MM.1S (cell line): ENCODE data around the gene MYZAP.

Experiments used
- DNase-seq: peaks from one replicate; pipeline ENCODE4 v3.0.0-alpha.2; 2015
- H2AFZ ChIP-seq: fragments of 300-600 bp; sonication (generic); 2 replicates; pipeline ENCODE4 v1.6.0; 2016; ENCODE audit warnings: antibody characterized with exemption, low read length
- H3F3A ChIP-seq: fragments of 300-600 bp; sonication (generic); 2 replicates; pipeline ENCODE4 v1.6.1; 2016; ENCODE audit warnings: mild to moderate bottlenecking, antibody characterized with exemption, low read length, moderate library complexity, mixed read lengths; ENCODE audit not compliant: insufficient read depth
- H3K27ac ChIP-seq: fragments of 300-600 bp; sonication (generic); 2 replicates; pipeline ENCODE4 v1.5.1; 2016; ENCODE audit warnings: mild to moderate bottlenecking, low read length
- H3K27me3 ChIP-seq: fragments of 300-600 bp; sonication (generic); replicated peaks from 2 replicates; pipeline ENCODE4 v1.6.0; 2016; ENCODE audit warnings: low read length; ENCODE audit not compliant: insufficient read depth
- H3K36me3 ChIP-seq: fragments of 300-600 bp; sonication (generic); replicated peaks from 2 replicates; pipeline ENCODE4 v1.6.1; 2016; ENCODE audit warnings: mild to moderate bottlenecking, low read length, mixed read lengths; ENCODE audit not compliant: insufficient read depth
- H3K4me1 ChIP-seq: fragments of 300-600 bp; sonication (generic); 2 replicates; pipeline ENCODE4 v1.6.1; 2016; ENCODE audit warnings: low read length, mixed read lengths
- H3K4me2 ChIP-seq: fragments of 300-600 bp; sonication (generic); 2 replicates; pipeline ENCODE4 v1.6.0; 2016; ENCODE audit warnings: low read depth, low read length
- H3K4me3 ChIP-seq: fragments of 300-600 bp; sonication (generic); 2 replicates; pipeline ENCODE4 v1.5.1; 2016; ENCODE audit warnings: low read length, mixed read lengths
- H3K79me2 ChIP-seq: fragments of 300-600 bp; sonication (generic); 2 replicates; pipeline ENCODE4 v1.6.1; 2016; ENCODE audit warnings: mixed run types, low read length, mixed read lengths
- H3K9ac ChIP-seq: fragments of 300-600 bp; sonication (generic); 2 replicates; pipeline ENCODE4 v1.6.1; 2016; ENCODE audit warnings: low read length, mixed read lengths
- H3K9me2 ChIP-seq: fragments of 300-600 bp; sonication (generic); replicated peaks from 2 replicates; pipeline ENCODE4 v1.6.1; 2016; ENCODE audit warnings: mild to moderate bottlenecking, low read length, mixed read lengths; ENCODE audit not compliant: insufficient read depth
- H3K9me3 ChIP-seq: fragments of 300-600 bp; sonication (generic); replicated peaks from 2 replicates; pipeline ENCODE4 v1.6.1; 2016; ENCODE audit warnings: mild to moderate bottlenecking, low read length, mixed read lengths; ENCODE audit not compliant: insufficient read depth
- H4K20me1 ChIP-seq: fragments of 300-600 bp; sonication (generic); 2 replicates; pipeline ENCODE4 v1.6.1; 2016; ENCODE audit warnings: mild to moderate bottlenecking, low read length, moderate library complexity, mixed read lengths; ENCODE audit not compliant: insufficient read depth
- CTCF ChIP-seq: fragments of 300-600 bp; sonication (generic); IDR thresholded peaks from 2 replicates; pipeline ENCODE4 v1.5.1; 2016; ENCODE audit warnings: antibody characterized with exemption, low read length, mixed read lengths
- EZH2 ChIP-seq: fragments of 300-600 bp; sonication (generic); optimal IDR thresholded peaks from 2 replicates; pipeline ENCODE3; 2017; ENCODE audit warnings: low read depth, mild to moderate bottlenecking, antibody characterized with exemption, low read length, mixed read lengths
- EZH2phosphoT487 ChIP-seq: fragments of 300-600 bp; sonication (generic); IDR thresholded peaks from 2 replicates; pipeline ENCODE4 v1.6.1; 2018; ENCODE audit warnings: antibody characterized with exemption, low read length

Gene MYZAP

GRCh38 chr15:57635300-57635909 lies 43.7 kb downstream of the MYZAP start:
- H3K9ac ChIP-seq, result no peak overlapping the region
- no peak overlapping the region for H2AFZ ChIP-seq
- DNase-seq, result no peak
- H3K36me3 ChIP-seq, result no peaks in the 10 kb centered on the region
- no peaks in the 10 kb centered on the region for H3F3A ChIP-seq
- no peaks in the 10 kb centered on the region for H3K9me3 ChIP-seq
- no peaks in the 10 kb centered on the region for H3K79me2 ChIP-seq
- no peaks in the 10 kb centered on the region for H3K9me2 ChIP-seq
- H3K4me2 ChIP-seq, result no peak overlapping the region
- no peaks in the 10 kb centered on the region for H3K27me3 ChIP-seq
- no peak overlapping the region for H3K4me3 ChIP-seq
- H3K27ac ChIP-seq, result no peak overlapping the region
- H4K20me1 ChIP-seq, result no peaks in the 10 kb centered on the region
- H3K4me1 ChIP-seq, result no peaks in the 10 kb centered on the region
- TF ChIP-seq EZH2 (no peak), EZH2phosphoT487 (no peak), CTCF (no peak)

DNA sequence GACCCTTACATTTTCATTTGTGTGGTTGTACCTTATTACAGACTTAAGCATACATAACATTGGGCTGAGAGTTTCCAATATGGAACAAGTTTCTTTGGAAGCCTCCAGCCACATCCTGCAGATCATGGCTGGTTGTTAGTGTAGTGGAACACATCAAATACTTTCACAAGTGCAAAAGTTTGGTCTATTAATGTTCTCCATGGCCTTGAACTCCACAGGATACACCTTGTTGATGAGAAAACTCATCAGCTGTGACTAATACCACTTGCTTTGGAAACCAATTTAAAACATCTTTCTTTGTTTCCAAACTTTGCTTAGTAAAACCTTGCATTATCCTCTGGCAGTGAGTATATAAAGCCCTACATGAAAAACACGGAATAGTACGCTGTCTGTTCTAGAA lies 46.1 kb downstream of the MYZAP start:
- H3K27me3 ChIP-seq, result no peaks in the 10 kb centered on the region
- DNase-seq, result no peak

DNA sequence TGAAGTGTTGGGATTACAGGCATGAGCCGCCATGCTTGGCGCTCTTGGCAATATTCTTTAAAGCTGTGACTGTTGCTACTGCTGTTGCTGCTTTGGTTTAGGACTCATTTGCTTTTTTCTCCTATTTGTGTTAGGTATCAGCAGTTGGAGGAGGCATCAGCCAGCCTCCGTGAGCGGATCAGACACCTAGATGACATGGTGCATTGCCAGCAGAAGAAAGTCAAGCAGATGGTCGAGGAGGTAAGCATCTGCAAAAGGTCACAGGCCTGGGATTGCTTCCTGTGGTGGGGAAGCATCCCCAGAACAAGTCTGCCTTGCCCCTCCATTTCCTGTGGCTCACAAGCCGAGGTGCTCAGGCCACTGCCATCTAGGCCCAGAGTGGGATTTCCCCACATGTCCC lies 47.6 kb downstream of the MYZAP start:
- DNase-seq, result no peak
- no peaks in the 10 kb centered on the region for H3K4me1 ChIP-seq
- TF ChIP-seq EZH2phosphoT487 (no peak), CTCF (no peak), EZH2 (no peak)
- H3K27me3 ChIP-seq, result no peaks in the 10 kb centered on the region
- no peak overlapping the region for H3K9ac ChIP-seq
- no peaks in the 10 kb centered on the region for H3K79me2 ChIP-seq
- no peaks in the 10 kb centered on the region for H4K20me1 ChIP-seq
- H3K27ac ChIP-seq, result no peak overlapping the region
- no peaks in the 10 kb centered on the region for H3K36me3 ChIP-seq
- H3K4me3 ChIP-seq, result no peak overlapping the region
- no peaks in the 10 kb centered on the region for H3K9me3 ChIP-seq
- no peaks in the 10 kb centered on the region for H3F3A ChIP-seq
- no peak overlapping the region for H3K4me2 ChIP-seq
- H2AFZ ChIP-seq, result no peak overlapping the region
- H3K9me2 ChIP-seq, result no peaks in the 10 kb centered on the region

More for the DNA sequence above, 46.1 kb downstream of the MYZAP start:
- Histone ChIP-seq H3K9me2 (no peaks in the 10 kb centered on the region), H3K4me1 (no peaks in the 10 kb centered on the region), H2AFZ (no peak overlapping the region), H3F3A (no peaks in the 10 kb centered on the region), H3K27ac (no peak overlapping the region), H3K9ac (no peak overlapping the region), H4K20me1 (no peaks in the 10 kb centered on the region), H3K4me2 (no peak overlapping the region), H3K36me3 (no peaks in the 10 kb centered on the region), H3K9me3 (no peaks in the 10 kb centered on the region), H3K4me3 (no peak overlapping the region), H3K79me2 (no peaks in the 10 kb centered on the region)
- no peak for TF ChIP-seq EZH2phosphoT487
- no peak for TF ChIP-seq CTCF
- TF ChIP-seq EZH2, result no peak
